CD14-positive monocyte (primary cell): ENCODE measurements around the gene IFFO2. TPM values are rescaled to one million over a fixed set of nuclear protein-coding genes. Genes with fewer than 3 reads are reported as not detected.

ENCODE experiments used
- DNase-seq, 3 donors: peaks; one replicate each; pipeline ENCODE4 v3.0.0-alpha.2; 2011 to 2022
- H2AFZ ChIP-seq: 2 replicates; pipeline ENCODE4 v1.6.0; 2012; ENCODE audit warnings: mild to moderate bottlenecking, low read depth, low read length, inconsistent platforms; ENCODE audit not compliant: insufficient read depth, poor library complexity, severe bottlenecking
- H3K27ac ChIP-seq, 2 donors: 1 replicate in 1 of 2; 2 replicates in 1 of 2; pipeline ENCODE4 v1.5.1; 2012 to 2013; ENCODE audit warnings: low read length in 2 of 2, control low read depth in 1 of 2, inconsistent platforms in 1 of 2, low read depth in 1 of 2, mild to moderate bottlenecking in 1 of 2
- H3K27me3 ChIP-seq, 2 donors: one replicate each; pipeline versions ENCODE4 v1.6.0 to v1.6.1; 2011 to 2013; ENCODE audit warnings: low read length in 2 of 2; ENCODE audit not compliant: control insufficient read depth in 2 of 2, insufficient read depth in 2 of 2
- H3K36me3 ChIP-seq, 2 donors: replicated peaks in 1 of 2; 1 replicate in 1 of 2; 2 replicates in 1 of 2; pipeline versions ENCODE4 v1.5.1 to v1.6.1; 2012 to 2013; ENCODE audit warnings: low read length in 2 of 2, control low read depth in 1 of 2, inconsistent platforms in 1 of 2, mild to moderate bottlenecking in 1 of 2; ENCODE audit not compliant: insufficient read depth in 2 of 2, control insufficient read depth in 1 of 2
- H3K4me1 ChIP-seq, 2 donors: 1 replicate in 1 of 2; 2 replicates in 1 of 2; pipeline versions ENCODE4 v1.5.1 to v1.6.1; 2012 to 2013; ENCODE audit warnings: low read length in 2 of 2, control low read depth in 1 of 2, inconsistent platforms in 1 of 2, mild to moderate bottlenecking in 1 of 2, moderate library complexity in 1 of 2; ENCODE audit not compliant: insufficient read depth in 2 of 2, control insufficient read depth in 1 of 2
- H3K4me2 ChIP-seq: replicated peaks from 2 replicates; pipeline ENCODE3; 2012; ENCODE audit warnings: low read length, moderate library complexity, mild to moderate bottlenecking; ENCODE audit not compliant: poor library complexity, severe bottlenecking; ENCODE audit errors: extremely low read depth
- H3K4me3 ChIP-seq, 3 experiments: fragments of 200-600 bp in 1 of 3; sonication (generic) in 1 of 3; replicated peaks in 1 of 3; 1 replicate in 2 of 3; 2 replicates in 1 of 3; pipeline ENCODE4 v1.5.1; 2011 to 2013; ENCODE audit warnings: low read length in 3 of 3, mild to moderate bottlenecking in 3 of 3, control low read depth in 2 of 3, low read depth in 2 of 3, inconsistent platforms in 1 of 3, moderate library complexity in 1 of 3
- H3K79me2 ChIP-seq: 2 replicates; pipeline ENCODE4 v1.6.0; 2012; ENCODE audit warnings: mild to moderate bottlenecking, control low read depth, inconsistent platforms, low read length, moderate library complexity; ENCODE audit not compliant: insufficient read depth
- H3K9ac ChIP-seq: 2 replicates; pipeline ENCODE4 v1.6.0; 2017; ENCODE audit warnings: low read length, mild to moderate bottlenecking; ENCODE audit not compliant: insufficient read depth, poor library complexity, severe bottlenecking
- H3K9me3 ChIP-seq, 2 donors: replicated peaks in 1 of 2; 1 replicate in 1 of 2; 2 replicates in 1 of 2; pipeline versions ENCODE4 v1.5.1 to v1.6.1; 2012 to 2013; ENCODE audit warnings: low read length in 2 of 2, control low read depth in 1 of 2; ENCODE audit not compliant: control insufficient read depth in 1 of 2, insufficient read depth in 1 of 2
- H4K20me1 ChIP-seq: 2 replicates; pipeline ENCODE4 v1.6.0; 2012; ENCODE audit warnings: mild to moderate bottlenecking, low read length, control low read depth, moderate library complexity; ENCODE audit not compliant: insufficient read depth
- H3K27ac Mint-ChIP-seq, 7 donors: one replicate each; pipeline ENCODE4 v1.8.0; 2020; ENCODE audit warnings: mild to moderate bottlenecking in 7 of 7, mixed read lengths in 7 of 7, moderate library complexity in 6 of 7, inconsistent platforms in 2 of 7
- H3K27me3 Mint-ChIP-seq, 3 donors: one replicate each; pipeline ENCODE4 v1.8.0; 2021 to 2022; ENCODE audit warnings: low read depth in 3 of 3, mild to moderate bottlenecking in 3 of 3, mixed read lengths in 3 of 3, moderate library complexity in 3 of 3, inconsistent platforms in 1 of 3
- H3K36me3 Mint-ChIP-seq, 2 donors: one replicate each; pipeline ENCODE4 v1.8.0; 2020; ENCODE audit warnings: mixed read lengths in 2 of 2, inconsistent platforms in 1 of 2, mild to moderate bottlenecking in 1 of 2
- H3K4me1 Mint-ChIP-seq: one replicate; pipeline ENCODE4 v1.8.0; 2020; ENCODE audit warnings: mild to moderate bottlenecking, mixed read lengths
- H3K4me3 Mint-ChIP-seq, 2 donors: one replicate each; pipeline ENCODE4 v1.8.0; 2020; ENCODE audit warnings: mild to moderate bottlenecking in 2 of 2, mixed read lengths in 2 of 2, moderate library complexity in 1 of 2
- H3K9me3 Mint-ChIP-seq, 7 donors: one replicate each; pipeline ENCODE4 v1.8.0; 2020 to 2022; ENCODE audit warnings: mixed read lengths in 7 of 7, mild to moderate bottlenecking in 6 of 7, moderate library complexity in 6 of 7, inconsistent platforms in 2 of 7
- CTCF ChIP-seq: fragments of 200-600 bp; IDR thresholded peaks from one replicate; pipeline ENCODE4 v1.8.0; 2022; ENCODE audit warnings: antibody characterized with exemption, mild to moderate bottlenecking
- WGBS: methylation state at CpG from one replicate; pipeline ENCODE4 v1.1.5; 2013; ENCODE audit warnings: missing lambda C conversion rate; ENCODE audit not compliant: insufficient coverage; 5-methylcytosine and 5-hydroxymethylcytosine counted together
- intact Hi-C, 2 donors: fragments of 100-400 bp; cut with micrococcal nuclease; formaldehyde crosslinking; loops; one replicate each; pipeline versions ENCODE4 v1.15.0 to v1.15.1; 2023
- polyA plus RNA-seq, 3 donors: library from polyadenylated mRNA; depleted of rRNA in 1 of 3; unstranded in 2 of 3; stranded (reverse) in 1 of 3; fragments of 300-500 nt in 2 of 3; fragments of >200 nt in 1 of 3; fragmentation: Illumina TruSeq in 2 of 3; gene quantifications; 1 replicate in 2 of 3; 2 replicates in 1 of 3; pipeline ENCODE4 v1.2.3, GENCODE V29; 2012 to 2021

Gene IFFO2
- polyA plus RNA-seq, 3 donors: 0.78 to 17.5 (median 0.94) TPM

GRCh38 chr1:18955441-18956192 lies 859 bp downstream of the IFFO2 start:
- no peak overlapping the region for H2AFZ ChIP-seq
- TF ChIP-seq CTCF: no peak
- H3K27ac ChIP-seq: peak overlapping the region in 1 of 2 donors; percentile 27
- H3K36me3 ChIP-seq: no peaks in the 10 kb centered on the region
- WGBS: 1% methylated on average over 90 of the region's 90 CpGs
- H3K27me3 ChIP-seq: peaks cover 5 to 45% of the 10 kb centered on the region in 2 donors
- H3K4me3 ChIP-seq: peak overlapping the region; percentile 43 to 85 (median 81)
- peak overlapping the region; percentile 98 for H3K4me2 ChIP-seq
- H3K4me1 ChIP-seq: peaks cover 46 to 61% of the 10 kb centered on the region in 2 donors
- DNase-seq: peak in 1 of 3 donors; percentile 37
- no peaks in the 10 kb centered on the region for H3K9me3 ChIP-seq
- Mint-ChIP-seq H3K4me1 (peaks cover 57% of the 10 kb centered on the region), H3K9me3 (peaks cover 0 to 7% (median 1%) of the 10 kb centered on the region in 7 donors), H3K27ac (peak overlapping the region; percentile 46 to 94 (median 77)), H3K27me3 (peaks cover 40 to 56% (median 42%) of the 10 kb centered on the region in 3 donors), H3K4me3 (peak overlapping the region; percentile 91 to 92), H3K36me3 (peaks cover 26 to 28% of the 10 kb centered on the region in 2 donors)
- H4K20me1 ChIP-seq: peaks cover 22% of the 10 kb centered on the region
- intact Hi-C loops: loop anchor here (5.0 kb wide), 2 partner anchors 48 to 357 kb away; partner anchors contain the start of genes AKR7A2 (in 1 of the 2) and SLC66A1 (in 1 of the 2)
- peak overlapping the region; percentile 61 for H3K9ac ChIP-seq
- H3K79me2 ChIP-seq: peaks cover 34% of the 10 kb centered on the region

DNA sequence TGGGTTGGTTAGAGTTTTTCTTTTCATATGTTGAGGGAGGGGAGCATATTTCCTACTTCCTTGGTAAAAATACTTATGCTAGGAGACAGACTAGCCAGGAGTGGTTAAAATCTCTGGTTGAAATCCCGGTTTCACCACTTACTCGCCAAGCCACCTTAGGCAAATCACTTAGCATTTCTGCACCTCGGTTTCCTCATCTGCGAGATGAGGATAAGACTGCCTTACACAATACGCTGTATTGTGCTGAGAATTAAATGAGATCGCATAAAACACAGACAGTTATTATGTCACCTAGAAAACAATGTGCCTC lies 1.4 kb downstream of the IFFO2 start:
- intact Hi-C loops: loop anchor here (5.0 kb wide), 2 partner anchors 48 to 357 kb away; partner anchors contain the start of genes AKR7A2 (in 1 of the 2) and SLC66A1 (in 1 of the 2)
- peak overlapping the region; percentile 61 for H3K9ac ChIP-seq
- WGBS: 33% methylated on average over 1 of the region's 6 CpGs

More for the DNA sequence above, 1.4 kb downstream of the IFFO2 start:
- Mint-ChIP-seq H3K27me3 (peaks cover 37 to 53% (median 42%) of the 10 kb centered on the region in 3 donors), H3K4me1 (peaks cover 60% of the 10 kb centered on the region), H3K9me3 (peaks cover 0 to 7% (median 1%) of the 10 kb centered on the region in 7 donors), H3K4me3 (peak overlapping the region; percentile 91 to 92), H3K36me3 (peaks cover 26 to 28% of the 10 kb centered on the region in 2 donors), H3K27ac (peak overlapping the region; percentile 46 to 94 (median 77))
- Histone ChIP-seq H3K36me3 (no peaks in the 10 kb centered on the region), H3K27ac (peak overlapping the region in 1 of 2 donors; percentile 27), H3K4me1 (peaks cover 52 to 66% of the 10 kb centered on the region in 2 donors), H3K9me3 (no peaks in the 10 kb centered on the region), H4K20me1 (peaks cover 22% of the 10 kb centered on the region), H3K27me3 (peaks cover 5 to 42% of the 10 kb centered on the region in 2 donors), H3K79me2 (peaks cover 38% of the 10 kb centered on the region), H3K4me3 (peak overlapping the region; percentile 43 to 85 (median 81)), H2AFZ (no peak overlapping the region), H3K4me2 (peak overlapping the region; percentile 98)
- no peak for TF ChIP-seq CTCF
- peak; percentile 56 to 70 (median 64) for DNase-seq
